Memory B cell (primary cell): ENCODE data around the gene RNPEPL1.

Experiments used
- ATAC-seq: fragments of 150-1000 bp; cut with Tn5 transposase; 2 replicates; pipeline ENCODE4 v1.10.0; 2021; ENCODE audit warnings: low read depth, mild to moderate bottlenecking, moderate library complexity
- DNase-seq, 2 donors: peaks; one replicate each; pipeline ENCODE4 v3.0.0; 2022; ENCODE audit warnings: low spot score in 2 of 2
- H3K27ac Mint-ChIP-seq: one replicate; pipeline ENCODE4 v1.8.0; 2022; ENCODE audit warnings: mild to moderate bottlenecking, moderate library complexity, mixed read lengths
- H3K27me3 Mint-ChIP-seq: one replicate; pipeline ENCODE4 v1.8.0; 2022; ENCODE audit warnings: mixed read lengths
- H3K36me3 Mint-ChIP-seq: one replicate; pipeline ENCODE4 v1.8.0; 2022; ENCODE audit warnings: mild to moderate bottlenecking, mixed read lengths
- H3K4me1 Mint-ChIP-seq: one replicate; pipeline ENCODE4 v1.8.0; 2022; ENCODE audit warnings: mixed read lengths
- H3K4me3 Mint-ChIP-seq: one replicate; pipeline ENCODE4 v1.8.0; 2022; ENCODE audit warnings: mild to moderate bottlenecking, moderate library complexity, mixed read lengths
- H3K9me3 Mint-ChIP-seq: one replicate; pipeline ENCODE4 v1.8.0; 2022; ENCODE audit warnings: mixed read lengths

RNPEPL1 gene

DNA sequence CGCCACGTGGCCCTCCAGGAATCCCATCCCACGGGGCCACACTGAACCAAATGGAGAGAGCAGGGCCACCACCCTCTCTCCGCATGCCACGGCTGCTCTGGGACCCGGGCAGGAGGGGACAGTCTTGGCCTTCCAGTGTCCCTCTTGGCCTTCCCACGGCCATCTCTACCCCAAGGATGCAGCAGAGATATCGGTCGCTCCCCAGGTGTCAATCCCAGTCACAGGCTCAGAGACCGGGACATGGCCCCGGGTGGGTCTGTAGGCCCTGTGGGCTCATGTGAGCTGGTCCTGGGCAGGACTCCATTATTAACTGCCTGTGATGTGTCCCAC, 33.5 kb downstream of the RNPEPL1 start:
- Mint-ChIP-seq H3K4me1 (no peaks in the 10 kb centered on the region), H3K36me3 (peaks cover 8% of the 10 kb centered on the region), H3K27me3 (no peaks in the 10 kb centered on the region), H3K4me3 (no peak overlapping the region), H3K9me3 (no peaks in the 10 kb centered on the region), H3K27ac (no peak overlapping the region)
- ATAC-seq (no peak), DNase-seq (no peak)

DNA sequence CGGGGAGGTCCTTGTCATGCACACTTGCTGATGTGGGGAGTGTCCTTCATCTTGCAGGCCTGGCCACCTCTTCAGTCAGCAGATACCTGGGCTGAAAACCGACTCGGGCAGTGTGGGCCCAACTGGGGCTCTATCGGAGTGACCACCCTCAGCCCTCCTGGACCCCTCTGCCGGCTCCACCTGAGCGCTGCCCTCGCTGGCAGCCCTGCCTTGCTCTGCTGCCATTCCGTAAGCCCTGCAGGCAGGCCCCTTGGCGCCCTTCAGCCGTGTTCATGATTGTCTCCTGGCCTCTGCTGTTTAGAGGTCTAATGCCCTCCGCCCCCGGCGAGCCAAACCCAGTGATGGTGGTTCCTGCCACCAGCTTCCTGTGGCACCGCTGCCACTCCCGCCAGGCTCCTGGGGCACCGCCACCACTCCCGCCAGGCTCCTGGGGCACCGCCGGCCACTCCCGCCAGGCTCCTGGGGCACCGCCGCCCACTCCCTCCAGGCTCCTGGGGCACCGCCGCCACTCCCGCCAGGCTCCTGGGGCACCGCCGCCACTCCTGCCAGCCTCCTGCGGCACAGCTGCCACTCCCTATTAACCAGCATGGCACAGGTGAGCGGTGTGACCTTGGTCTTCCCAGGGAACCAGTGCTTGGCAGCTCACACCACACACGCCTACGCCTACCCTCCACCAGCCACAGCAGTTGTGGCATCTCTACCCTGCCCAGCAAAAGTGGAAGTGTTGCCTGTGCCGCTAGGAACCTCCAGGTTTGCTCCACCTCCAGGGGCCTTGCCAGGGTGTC, 34.2 kb downstream of the RNPEPL1 start:
- no peak for DNase-seq
- ATAC-seq: no peak
- Mint-ChIP-seq H3K36me3 (peaks cover 8% of the 10 kb centered on the region), H3K27me3 (no peaks in the 10 kb centered on the region), H3K27ac (no peak overlapping the region), H3K4me1 (no peaks in the 10 kb centered on the region), H3K9me3 (no peaks in the 10 kb centered on the region), H3K4me3 (no peak overlapping the region)

DNA sequence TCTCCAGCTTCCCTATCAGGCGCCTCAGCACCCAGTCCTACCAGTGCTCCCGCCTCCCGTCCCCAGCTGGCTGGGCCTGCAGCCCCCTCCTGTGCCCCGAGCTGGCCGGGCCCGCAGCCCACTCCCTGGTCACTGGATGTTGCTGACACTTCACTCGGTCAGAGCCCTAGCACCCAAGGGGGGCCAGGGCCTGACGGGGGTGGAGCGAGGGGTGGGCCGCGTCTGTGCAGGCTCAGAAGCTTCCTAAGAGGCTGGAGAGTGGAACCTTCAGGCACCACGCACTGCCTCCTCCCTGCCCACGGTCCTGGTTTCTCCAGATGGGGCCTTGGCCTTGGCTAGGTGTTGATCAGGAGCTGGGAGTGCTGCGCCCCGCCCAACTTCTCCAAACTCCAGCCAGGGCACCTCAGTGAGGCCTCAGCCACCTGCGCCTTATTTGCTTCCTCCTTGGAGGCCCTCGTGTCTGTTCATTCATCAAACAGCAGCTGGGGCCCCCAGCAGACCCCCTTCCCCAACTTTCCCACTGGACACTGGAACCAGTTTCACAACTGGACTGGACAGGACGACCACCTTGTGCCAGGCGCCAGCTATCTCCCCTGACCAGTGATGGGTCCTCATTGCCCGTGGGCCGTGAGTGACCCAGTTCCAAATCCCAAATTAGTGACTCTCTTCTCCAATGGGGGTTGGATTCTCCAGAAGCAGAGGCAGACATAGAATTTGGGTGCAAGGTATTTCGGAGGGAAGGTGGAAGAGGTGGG, 35.0 kb downstream of the RNPEPL1 start:
- Mint-ChIP-seq H3K9me3 (no peaks in the 10 kb centered on the region), H3K27me3 (no peaks in the 10 kb centered on the region), H3K36me3 (peaks cover 8% of the 10 kb centered on the region), H3K4me3 (no peak overlapping the region), H3K4me1 (no peaks in the 10 kb centered on the region), H3K27ac (no peak overlapping the region)
- no peak for DNase-seq
- ATAC-seq: no peak

DNA sequence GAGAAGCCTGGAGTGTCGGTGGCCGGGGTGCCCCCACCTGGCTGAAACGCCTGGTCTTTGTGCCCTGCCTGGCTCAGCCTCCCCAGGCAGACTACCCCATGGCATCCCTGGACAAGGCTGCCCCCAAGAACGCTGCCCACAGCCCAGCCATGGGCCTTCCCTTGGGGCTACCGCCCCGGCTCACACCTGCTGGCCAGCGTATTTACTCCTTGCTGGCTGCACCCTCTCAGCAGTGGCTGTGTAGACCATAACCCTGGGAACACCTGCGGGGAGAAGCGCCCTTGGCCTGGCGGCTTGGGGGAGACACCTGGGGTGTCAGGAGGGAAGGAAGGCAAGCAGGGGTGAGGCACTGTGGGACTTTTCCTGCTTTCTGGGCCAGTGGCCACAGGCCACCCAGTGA, 35.6 kb downstream of the RNPEPL1 start:
- ATAC-seq (no peak), DNase-seq (no peak)
- H3K27ac Mint-ChIP-seq: no peak overlapping the region
- no peaks in the 10 kb centered on the region for H3K27me3 Mint-ChIP-seq
- H3K4me3 Mint-ChIP-seq: no peak overlapping the region
- H3K9me3 Mint-ChIP-seq: no peaks in the 10 kb centered on the region
- no peaks in the 10 kb centered on the region for H3K4me1 Mint-ChIP-seq
- H3K36me3 Mint-ChIP-seq: peaks cover 8% of the 10 kb centered on the region

DNA sequence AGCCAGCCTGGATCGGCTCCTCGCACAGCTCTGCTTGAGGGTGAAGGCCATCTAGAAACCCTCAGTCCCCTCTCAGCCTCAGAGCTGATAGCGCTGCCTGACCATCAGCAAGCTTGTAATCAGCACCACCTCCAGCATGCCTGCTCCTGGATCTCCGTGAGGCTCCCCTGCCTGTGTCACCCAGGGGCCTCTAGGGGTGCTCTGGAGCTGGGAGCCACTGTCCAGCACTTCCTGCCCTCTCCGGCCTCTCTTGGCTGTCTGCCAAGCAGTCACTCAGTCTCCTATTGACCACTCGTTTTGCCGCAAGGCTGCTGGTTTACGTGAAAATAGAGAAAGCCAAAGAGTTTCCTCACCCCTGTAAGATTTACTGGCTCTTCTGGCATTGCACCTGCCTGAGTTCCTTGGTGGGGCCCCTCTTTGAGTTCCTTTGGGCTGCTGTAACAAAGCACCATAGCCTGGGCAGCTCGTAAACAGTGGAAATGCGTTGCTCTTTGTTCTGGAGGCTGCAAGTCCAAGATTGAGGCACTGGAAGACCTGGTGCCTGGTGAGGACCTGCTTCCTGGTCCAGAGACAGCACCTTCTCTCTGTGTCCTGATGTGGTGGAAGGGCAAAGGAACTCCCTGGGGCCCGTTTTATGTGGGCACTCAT, 36.1 kb downstream of the RNPEPL1 start:
- Mint-ChIP-seq H3K4me3 (no peak overlapping the region), H3K36me3 (peaks cover 5% of the 10 kb centered on the region), H3K27ac (no peak overlapping the region), H3K9me3 (no peaks in the 10 kb centered on the region), H3K27me3 (no peaks in the 10 kb centered on the region), H3K4me1 (no peaks in the 10 kb centered on the region)
- DNase-seq (no peak), ATAC-seq (no peak)

DNA sequence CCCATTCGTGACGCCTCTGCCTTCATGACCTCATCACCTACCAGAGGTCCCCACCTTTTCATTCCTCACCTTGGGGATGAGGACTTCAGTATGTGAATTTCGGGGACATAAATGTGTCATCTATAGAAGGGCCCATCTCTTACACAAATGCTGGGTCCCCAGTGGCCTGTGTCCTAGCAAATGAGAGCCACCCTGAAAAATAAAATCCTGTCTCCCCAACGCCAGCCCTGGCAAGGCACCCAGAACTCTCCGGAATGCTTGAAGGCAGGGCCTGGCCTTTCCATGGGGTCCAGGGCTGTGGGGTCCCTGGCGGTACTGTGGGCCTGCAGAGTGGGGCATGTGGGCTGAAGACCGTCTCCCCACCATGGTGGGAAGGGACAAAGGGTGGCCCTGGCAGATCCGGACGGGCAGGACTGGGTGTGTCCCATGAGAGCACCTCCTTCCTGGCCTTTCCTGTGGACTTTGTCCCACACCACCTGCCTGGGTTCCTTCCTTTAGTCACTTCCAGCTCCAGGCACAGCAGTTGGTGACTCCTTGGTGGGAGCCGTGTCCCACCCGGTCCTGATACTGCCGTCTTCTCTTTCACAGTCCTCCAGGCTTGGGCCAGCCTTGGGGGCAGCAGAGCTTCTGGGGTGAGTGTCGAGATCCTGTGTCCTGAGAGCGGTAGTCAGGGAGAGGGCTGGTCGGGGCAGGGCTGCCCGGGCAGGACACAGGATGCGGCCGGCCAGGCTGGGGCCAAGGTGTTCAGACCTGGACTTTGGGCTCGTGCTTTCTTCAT, 36.8 kb downstream of the RNPEPL1 start:
- Mint-ChIP-seq H3K4me1 (no peaks in the 10 kb centered on the region), H3K27ac (no peak overlapping the region)

DNA sequence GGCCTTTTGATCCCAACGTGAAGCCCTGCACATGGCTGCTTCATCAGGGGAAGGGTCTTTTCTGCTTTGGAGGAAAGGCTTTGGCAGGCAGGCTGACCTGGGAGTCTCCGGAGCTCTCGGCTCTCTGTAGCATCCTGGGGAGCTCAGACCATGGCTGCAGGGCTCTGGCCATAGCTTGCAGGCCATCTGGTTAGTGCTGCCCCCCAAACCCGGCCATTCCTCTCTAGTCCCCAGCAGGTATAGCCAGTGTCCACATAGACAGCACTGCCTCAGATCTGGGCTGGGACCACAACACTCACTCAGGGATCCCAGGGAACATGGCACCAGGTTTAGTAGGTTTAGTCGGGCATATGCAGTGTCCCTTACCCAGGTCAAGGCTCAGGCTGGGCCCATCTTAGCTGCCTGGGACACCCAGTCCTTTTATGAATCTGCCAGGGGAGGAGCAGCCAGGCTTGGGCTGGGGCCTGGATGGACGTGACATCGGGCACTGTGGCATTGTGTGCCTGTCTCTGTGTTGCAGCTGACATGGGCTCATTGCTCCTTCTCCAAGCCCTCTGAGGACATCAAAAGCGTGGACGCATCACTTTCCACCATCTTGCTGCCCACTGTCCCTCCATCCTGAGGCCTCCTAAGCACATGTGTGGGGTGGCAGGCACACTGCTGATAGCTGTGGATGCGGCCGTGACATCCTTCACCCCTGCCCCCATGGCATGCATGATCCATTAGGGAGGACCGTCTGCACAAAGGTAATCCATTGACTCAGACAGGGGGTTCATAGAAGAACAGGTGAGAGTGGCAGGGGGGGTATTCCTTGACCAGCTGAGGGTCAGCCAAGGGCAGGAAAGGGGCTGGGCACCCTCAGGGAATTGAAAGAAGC, 37.8 kb downstream of the RNPEPL1 start:
- H3K4me3 Mint-ChIP-seq: no peak overlapping the region
- H3K27ac Mint-ChIP-seq: no peak overlapping the region
- H3K9me3 Mint-ChIP-seq: no peaks in the 10 kb centered on the region
- no peaks in the 10 kb centered on the region for H3K27me3 Mint-ChIP-seq
- H3K4me1 Mint-ChIP-seq: no peaks in the 10 kb centered on the region
- no peak for DNase-seq
- peaks cover 5% of the 10 kb centered on the region for H3K36me3 Mint-ChIP-seq
- no peak for ATAC-seq

More for the DNA sequence above, 36.8 kb downstream of the RNPEPL1 start:
- H3K4me3 Mint-ChIP-seq: no peak overlapping the region
- H3K36me3 Mint-ChIP-seq: peaks cover 5% of the 10 kb centered on the region
- DNase-seq: no peak
- no peak for ATAC-seq
- H3K9me3 Mint-ChIP-seq: no peaks in the 10 kb centered on the region
- no peaks in the 10 kb centered on the region for H3K27me3 Mint-ChIP-seq

DNA sequence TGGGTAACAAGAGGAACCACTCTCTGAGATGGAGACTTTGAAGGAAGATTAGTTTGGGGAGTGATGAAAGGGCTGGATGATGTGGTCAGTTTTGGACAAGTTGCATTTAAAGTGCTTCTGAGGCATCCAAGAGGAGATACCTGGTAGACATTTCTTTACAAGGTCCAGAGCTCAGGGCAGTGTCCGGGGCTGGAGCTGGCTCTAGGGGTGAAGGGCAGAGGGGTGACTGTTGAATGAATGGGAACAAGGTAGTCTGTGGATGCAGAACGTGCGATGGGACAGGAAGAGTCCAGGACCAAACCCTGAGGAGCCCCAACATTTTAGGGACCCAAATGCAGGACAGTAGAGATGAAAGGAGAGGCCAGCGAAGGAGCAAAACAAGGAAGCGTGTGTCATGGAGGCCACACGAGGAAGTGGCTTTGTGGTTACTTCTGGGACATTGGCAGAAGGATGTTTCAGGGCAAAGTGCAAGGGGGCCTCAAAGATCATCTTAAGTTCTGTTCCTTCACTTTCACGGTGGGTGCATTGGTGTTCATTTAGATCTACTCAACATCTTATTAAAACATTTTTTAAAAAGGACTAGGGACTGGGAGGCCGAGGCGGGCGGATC, 43.4 kb downstream of the RNPEPL1 start:
- H3K27me3 Mint-ChIP-seq: no peaks in the 10 kb centered on the region
- H3K27ac Mint-ChIP-seq: no peak overlapping the region
- ATAC-seq (no peak), DNase-seq (no peak)
- peaks cover 7% of the 10 kb centered on the region for H3K36me3 Mint-ChIP-seq
- no peak overlapping the region for H3K4me3 Mint-ChIP-seq
- H3K9me3 Mint-ChIP-seq: peaks cover under 1% of the 10 kb centered on the region
- peaks cover 4% of the 10 kb centered on the region for H3K4me1 Mint-ChIP-seq

DNA sequence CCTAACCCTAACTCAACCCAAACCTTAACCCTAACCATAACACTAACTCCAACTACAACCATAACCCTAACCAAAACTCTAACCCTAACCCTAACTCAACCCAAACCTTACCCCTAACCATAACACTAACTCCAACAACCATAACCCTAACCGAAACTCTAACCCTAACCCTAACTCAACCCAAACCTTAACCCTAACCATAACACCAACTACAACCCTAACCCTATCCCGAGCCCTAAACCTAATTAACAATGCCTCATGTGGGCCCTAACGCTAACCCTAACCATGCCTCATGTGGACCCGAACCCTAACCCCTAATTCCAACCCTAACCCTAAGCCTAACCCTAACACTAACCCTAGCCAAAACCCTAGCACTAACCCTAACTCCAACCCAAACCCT, 45.5 kb downstream of the RNPEPL1 start:
- ATAC-seq (no peak), DNase-seq (no peak)
- Mint-ChIP-seq H3K4me1 (peaks cover 4% of the 10 kb centered on the region), H3K9me3 (peaks cover 3% of the 10 kb centered on the region), H3K4me3 (no peak overlapping the region), H3K27ac (no peak overlapping the region), H3K27me3 (no peaks in the 10 kb centered on the region), H3K36me3 (peaks cover 9% of the 10 kb centered on the region)

DNA sequence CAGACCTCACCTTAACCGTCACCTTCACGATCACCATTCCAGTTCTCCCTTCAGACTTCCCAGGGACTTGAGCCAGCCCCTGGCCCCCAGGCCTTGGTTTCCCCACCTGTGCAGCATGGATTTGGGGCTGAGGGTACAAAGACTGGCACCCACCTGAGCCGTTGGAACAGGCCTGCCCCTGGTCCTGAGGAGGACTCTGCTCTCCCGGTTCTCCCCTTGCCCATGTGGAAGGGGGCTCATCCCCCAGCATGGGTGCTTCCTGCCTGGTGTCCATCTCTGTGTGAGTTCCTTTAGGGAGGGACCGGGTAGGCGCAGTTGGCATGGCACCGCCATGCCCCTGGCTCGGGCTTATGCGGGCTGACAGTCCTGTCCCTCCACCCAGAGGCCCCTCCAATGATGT, 46.1 kb downstream of the RNPEPL1 start:
- DNase-seq (no peak), ATAC-seq (no peak)
- H3K27me3 Mint-ChIP-seq: no peaks in the 10 kb centered on the region
- no peak overlapping the region for H3K27ac Mint-ChIP-seq
- no peak overlapping the region for H3K4me3 Mint-ChIP-seq
- peaks cover 4% of the 10 kb centered on the region for H3K4me1 Mint-ChIP-seq
- H3K9me3 Mint-ChIP-seq: peaks cover 3% of the 10 kb centered on the region
- H3K36me3 Mint-ChIP-seq: peaks cover 9% of the 10 kb centered on the region

DNA sequence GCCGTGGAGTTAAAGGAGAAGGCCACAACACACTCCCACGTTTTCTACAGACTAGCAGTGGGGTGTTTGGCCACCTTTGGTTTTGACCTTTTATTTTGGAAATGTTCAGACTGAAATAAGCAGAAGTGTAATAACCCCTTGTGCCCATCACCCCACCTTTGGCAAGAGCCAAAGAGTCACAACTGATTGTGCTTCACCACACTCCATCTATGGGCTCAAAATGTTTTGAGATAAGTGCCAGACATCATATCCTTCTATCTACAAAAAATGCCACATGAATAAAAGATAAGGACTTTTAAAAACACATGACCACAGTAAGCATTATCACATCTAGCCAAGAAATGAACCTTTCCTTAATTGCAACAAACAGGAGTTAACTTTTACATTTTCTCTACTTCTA, 47.1 kb downstream of the RNPEPL1 start:
- ATAC-seq (no peak), DNase-seq (no peak)
- Mint-ChIP-seq H3K4me1 (peaks cover 4% of the 10 kb centered on the region), H3K27ac (no peak overlapping the region), H3K36me3 (peaks cover 9% of the 10 kb centered on the region), H3K27me3 (no peaks in the 10 kb centered on the region), H3K4me3 (no peak overlapping the region), H3K9me3 (peaks cover 3% of the 10 kb centered on the region)

DNA sequence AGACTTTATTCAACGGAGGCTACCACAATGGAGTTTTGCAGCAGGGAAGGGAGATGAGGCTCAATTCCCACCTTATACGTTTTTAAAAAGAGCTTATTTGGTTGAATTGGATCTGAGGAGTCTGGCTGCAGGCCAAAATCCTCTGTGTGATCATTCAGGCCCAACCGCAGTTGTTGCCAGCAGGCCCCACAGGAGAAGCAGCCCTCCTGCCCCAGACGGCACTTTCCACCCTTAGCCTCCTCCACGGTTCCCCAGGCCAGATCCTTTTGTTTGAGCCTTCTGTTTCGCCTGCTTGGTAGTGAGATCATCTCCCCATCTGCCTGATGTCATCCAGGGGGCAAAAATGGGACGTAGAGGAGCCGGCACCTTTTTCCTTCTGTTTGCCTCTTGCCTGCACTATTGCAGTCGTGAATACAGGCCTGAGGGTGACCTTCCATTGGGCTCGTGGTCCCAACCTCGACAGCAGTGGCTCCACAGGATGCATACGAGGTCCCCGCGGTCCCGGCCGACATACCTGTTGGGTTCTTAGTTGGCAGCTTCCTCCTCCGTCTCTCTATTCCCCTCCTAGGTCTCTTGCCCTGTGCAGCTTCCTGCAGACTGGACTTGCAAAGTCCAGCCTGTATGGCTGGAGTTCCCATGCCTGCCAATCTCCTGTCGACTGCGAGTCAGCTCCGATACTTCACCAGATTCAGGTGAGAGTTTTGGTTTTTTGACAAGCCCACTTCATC, 47.7 kb downstream of the RNPEPL1 start:
- Mint-ChIP-seq H3K27ac (no peak overlapping the region), H3K27me3 (no peaks in the 10 kb centered on the region), H3K4me3 (no peak overlapping the region), H3K9me3 (peaks cover 3% of the 10 kb centered on the region), H3K4me1 (peaks cover 4% of the 10 kb centered on the region), H3K36me3 (peaks cover 9% of the 10 kb centered on the region)
- DNase-seq (no peak), ATAC-seq (no peak)
